K562 (cell line): ENCODE data around the gene TM9SF4. TPM values are rescaled to one million over a fixed set of nuclear protein-coding genes. Genes with fewer than 3 reads are reported as not detected.
A peak's percentile ranks its signal among the peaks of the same experiment; 100 is the strongest.

ENCODE experiments used
- BRF1 ChIP-seq: IDR thresholded peaks from 3 replicates; pipeline ENCODE4 v1.6.1; 2011; ENCODE audit warnings: borderline replicate concordance, mild to moderate bottlenecking; ENCODE audit not compliant: insufficient read length; ENCODE audit errors: extremely low read depth
- C11orf30 ChIP-seq: fragments of 450-650 bp; IDR thresholded peaks from 2 replicates; pipeline ENCODE4 v1.6.1; 2016; ENCODE audit warnings: low read depth, mild to moderate bottlenecking
- DIDO1 ChIP-seq: fragments of 450-650 bp; IDR thresholded peaks from 2 replicates; pipeline ENCODE4 v1.6.1; 2016; ENCODE audit warnings: low read depth, missing biosample characterization, missing genetic modification characterization
- HCFC1 ChIP-seq: IDR thresholded peaks from 2 replicates; pipeline ENCODE4 v1.6.1; 2012; ENCODE audit warnings: low read depth, low read length, improper control_type of control experiment
- HNRNPK ChIP-seq: fragments of 200-400 bp; formaldehyde crosslinking; IDR thresholded peaks from one replicate; pipeline ENCODE4 v1.6.1; 2018; ENCODE audit warnings: mild to moderate bottlenecking, low read depth, low read length; ENCODE audit not compliant: poor library complexity, severe bottlenecking
- KAT2B ChIP-seq: IDR thresholded peaks from one replicate; pipeline ENCODE4 v1.6.1; 2012; ENCODE audit warnings: low read depth, mild to moderate bottlenecking, control low read depth, inconsistent platforms, low read length, moderate library complexity
- KDM4B ChIP-seq, 2 experiments: fragments of 450-650 bp in 1 of 2; sonication (generic) in 1 of 2; IDR thresholded peaks; 2 replicates each; pipeline ENCODE4 v1.6.1; 2016 to 2017; ENCODE audit warnings: borderline replicate concordance in 2 of 2, antibody characterized with exemption in 1 of 2, low read depth in 1 of 2, mild to moderate bottlenecking in 1 of 2
- MBD2 ChIP-seq: sonication (generic); IDR thresholded peaks from 2 replicates; pipeline ENCODE4 v1.6.1; 2016; ENCODE audit warnings: low read depth, borderline replicate concordance
- NR2C2 ChIP-seq, 2 experiments: fragments of 200-800 bp in 1 of 2; sonication (Bioruptor generic) in 1 of 2; sonication (generic) in 1 of 2; formaldehyde crosslinking in 1 of 2; IDR thresholded peaks; 2 replicates each; pipeline versions ENCODE4 v1.6.1 to v1.8.0; 2016 to 2022; ENCODE audit warnings: mild to moderate bottlenecking in 1 of 2, missing compliant biosample characterization in 1 of 2, missing genetic modification characterization in 1 of 2, missing genetic modification reagents in 1 of 2
- RBFOX2 ChIP-seq: fragments of 200-400 bp; formaldehyde crosslinking; IDR thresholded peaks from 2 replicates; pipeline ENCODE4 v1.6.1; 2017; ENCODE audit warnings: low read depth, mild to moderate bottlenecking, low read length, moderate library complexity
- ZFX ChIP-seq: sonication (generic); formaldehyde crosslinking; IDR thresholded peaks from 2 replicates; pipeline ENCODE4 v1.8.0; 2022; ENCODE audit warnings: mild to moderate bottlenecking, missing genetic modification reagents, moderate library complexity
- ZNF444 ChIP-seq: fragments of 250-450 bp; sonication (Bioruptor Pico); IDR thresholded peaks from 2 replicates; pipeline ENCODE4 v1.4.0; 2020; ENCODE audit warnings: mild to moderate bottlenecking, moderate library complexity
- ZNF445 ChIP-seq: fragments of 250-450 bp; sonication (Bioruptor Pico); IDR thresholded peaks from 2 replicates; pipeline ENCODE4 v1.4.0; 2020; ENCODE audit warnings: low read depth, mild to moderate bottlenecking, moderate library complexity
- ZNF561 ChIP-seq: fragments of 450-650 bp; formaldehyde crosslinking; conservative IDR thresholded peaks from 2 replicates; pipeline ENCODE4 v1.4.0; 2020; ENCODE audit warnings: mild to moderate bottlenecking, moderate library complexity
- ZNF766 ChIP-seq: fragments of 200-800 bp; sonication (Bioruptor generic); conservative IDR thresholded peaks from 2 replicates; pipeline ENCODE4 v1.6.1; 2016; ENCODE audit warnings: missing genetic modification characterization, missing compliant biosample characterization
- ZSCAN29 ChIP-seq: fragments of 450-650 bp; IDR thresholded peaks from 2 replicates; pipeline ENCODE4 v1.6.1; 2017
- polyA plus RNA-seq, 8 experiments: library from polyadenylated mRNA; depleted of rRNA in 4 of 8; stranded (reverse) in 5 of 8; unstranded in 3 of 8; fragments of >200 nt; fragmentation: Nextera tagmentation in 2 of 8; fragmentation: Illumina TruSeq in 1 of 8; extraction: Ambion mirVana in 2 of 8; extraction: Trizol in 1 of 8; gene quantifications; 2 replicates each; pipeline versions ENCODE4 v1.2.1 to v1.2.3, GENCODE V29; 2011 to 2014; ENCODE audit warnings: inconsistent platforms in 1 of 8, missing spikeins in 1 of 8
- total RNA-seq, 7 experiments: library from RNA; depleted of rRNA in 6 of 7; stranded (reverse); fragments of >200 nt in 6 of 7; fragmentation: Illumina TruSeq in 2 of 7; extraction: Trizol in 2 of 7; gene quantifications; 2 replicates each; pipeline versions ENCODE4 v1.2.1 to v1.2.3, GENCODE V29; 2011 to 2021; ENCODE audit warnings: low replicate concordance in 1 of 7
- TF ChIP-seq, protein P1 (sequence below): fragments of 450-650 bp; IDR thresholded peaks from 2 replicates; pipeline ENCODE4 v1.7.1; 2018; ENCODE audit warnings: mild to moderate bottlenecking, low read depth; ENCODE audit not compliant: partially characterized antibody
- TF ChIP-seq, protein P2 (sequence below): fragments of 450-650 bp; IDR thresholded peaks from 2 replicates; pipeline ENCODE4 v1.6.1; 2017; ENCODE audit warnings: antibody characterized with exemption
- TF ChIP-seq, protein P3 (sequence below): sonication (generic); formaldehyde crosslinking; IDR thresholded peaks from 2 replicates; pipeline ENCODE4 v1.8.1; 2023; ENCODE audit warnings: mild to moderate bottlenecking, missing genetic modification reagents
- TF ChIP-seq, protein P4 (sequence below): sonication (generic); formaldehyde crosslinking; IDR thresholded peaks from 2 replicates; pipeline ENCODE4 v1.5.0; 2020; ENCODE audit warnings: missing genetic modification reagents

Gene TM9SF4
- total and polyA plus RNA-seq, 9 of the 15 experiments (the other 6 are each of a cell fraction or from before 2014, with no cell fraction given): 14.5 to 46.3 (median 26.9) TPM

DNA sequence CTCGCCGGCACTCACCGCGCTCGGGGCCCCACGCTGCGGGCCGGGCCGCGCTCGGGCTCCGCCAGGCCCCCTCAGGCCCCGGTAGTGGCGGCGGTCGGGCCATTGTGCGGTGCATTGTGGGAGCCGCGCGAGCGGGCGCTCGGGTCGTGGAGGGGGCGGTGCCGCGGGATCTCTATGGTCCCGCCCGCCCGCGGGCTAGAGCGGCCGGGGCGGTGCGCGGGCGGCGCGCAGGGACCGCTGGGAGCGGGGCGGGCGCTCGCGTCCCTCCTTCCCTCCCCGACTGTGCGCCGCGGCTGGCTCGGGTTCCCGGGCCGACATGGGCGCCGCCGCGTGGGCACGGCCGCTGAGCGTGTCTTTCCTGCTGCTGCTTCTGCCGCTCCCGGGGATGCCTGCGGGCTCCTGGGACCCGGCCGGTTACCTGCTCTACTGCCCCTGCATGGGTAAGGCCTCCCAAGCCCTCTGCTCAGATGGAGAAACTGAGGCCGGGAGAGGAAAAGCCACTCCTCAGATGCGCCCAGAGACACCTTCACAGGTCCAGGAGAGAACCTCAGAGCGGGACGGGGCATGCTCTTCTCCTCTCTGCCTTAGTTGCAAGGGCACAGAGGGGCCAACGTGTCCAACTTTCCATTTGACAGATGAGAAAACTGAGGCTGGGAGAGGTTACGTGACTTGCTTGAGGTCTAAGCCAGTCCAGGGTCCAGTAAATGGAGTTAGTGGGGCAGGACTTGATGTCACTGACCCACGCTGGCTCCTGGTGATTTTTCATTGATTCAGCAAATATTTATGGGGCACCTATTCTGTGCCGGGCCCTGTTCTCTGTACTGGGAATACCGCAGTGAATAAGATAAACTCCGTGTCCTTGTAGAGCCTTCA, 98.3 kb downstream of the TM9SF4 start, which contains the start of the genes PLAGL2 and POFUT1 (continued):
- no peak for TF ChIP-seq BRF1
- TF ChIP-seq C11orf30: peak; percentile 80
- no peak for TF ChIP-seq ZNF445 (CRISPR knock-in tag)
- no peak for TF ChIP-seq ZNF561 (CRISPR knock-in tag)
- TF ChIP-seq MBD2: 0 out of 2 replicates have a peak, but pooled peaks have one; percentile 50
- TF ChIP-seq ZNF766 (CRISPR knock-in tag): no peak
- TF ChIP-seq, protein P1, sequence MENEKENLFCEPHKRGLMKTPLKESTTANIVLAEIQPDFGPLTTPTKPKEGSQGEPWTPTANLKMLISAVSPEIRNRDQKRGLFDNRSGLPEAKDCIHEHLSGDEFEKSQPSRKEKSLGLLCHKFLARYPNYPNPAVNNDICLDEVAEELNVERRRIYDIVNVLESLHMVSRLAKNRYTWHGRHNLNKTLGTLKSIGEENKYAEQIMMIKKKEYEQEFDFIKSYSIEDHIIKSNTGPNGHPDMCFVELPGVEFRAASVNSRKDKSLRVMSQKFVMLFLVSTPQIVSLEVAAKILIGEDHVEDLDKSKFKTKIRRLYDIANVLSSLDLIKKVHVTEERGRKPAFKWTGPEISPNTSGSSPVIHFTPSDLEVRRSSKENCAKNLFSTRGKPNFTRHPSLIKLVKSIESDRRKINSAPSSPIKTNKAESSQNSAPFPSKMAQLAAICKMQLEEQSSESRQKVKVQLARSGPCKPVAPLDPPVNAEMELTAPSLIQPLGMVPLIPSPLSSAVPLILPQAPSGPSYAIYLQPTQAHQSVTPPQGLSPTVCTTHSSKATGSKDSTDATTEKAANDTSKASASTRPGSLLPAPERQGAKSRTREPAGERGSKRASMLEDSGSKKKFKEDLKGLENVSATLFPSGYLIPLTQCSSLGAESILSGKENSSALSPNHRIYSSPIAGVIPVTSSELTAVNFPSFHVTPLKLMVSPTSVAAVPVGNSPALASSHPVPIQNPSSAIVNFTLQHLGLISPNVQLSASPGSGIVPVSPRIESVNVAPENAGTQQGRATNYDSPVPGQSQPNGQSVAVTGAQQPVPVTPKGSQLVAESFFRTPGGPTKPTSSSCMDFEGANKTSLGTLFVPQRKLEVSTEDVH: no peak
- TF ChIP-seq, protein P2, sequence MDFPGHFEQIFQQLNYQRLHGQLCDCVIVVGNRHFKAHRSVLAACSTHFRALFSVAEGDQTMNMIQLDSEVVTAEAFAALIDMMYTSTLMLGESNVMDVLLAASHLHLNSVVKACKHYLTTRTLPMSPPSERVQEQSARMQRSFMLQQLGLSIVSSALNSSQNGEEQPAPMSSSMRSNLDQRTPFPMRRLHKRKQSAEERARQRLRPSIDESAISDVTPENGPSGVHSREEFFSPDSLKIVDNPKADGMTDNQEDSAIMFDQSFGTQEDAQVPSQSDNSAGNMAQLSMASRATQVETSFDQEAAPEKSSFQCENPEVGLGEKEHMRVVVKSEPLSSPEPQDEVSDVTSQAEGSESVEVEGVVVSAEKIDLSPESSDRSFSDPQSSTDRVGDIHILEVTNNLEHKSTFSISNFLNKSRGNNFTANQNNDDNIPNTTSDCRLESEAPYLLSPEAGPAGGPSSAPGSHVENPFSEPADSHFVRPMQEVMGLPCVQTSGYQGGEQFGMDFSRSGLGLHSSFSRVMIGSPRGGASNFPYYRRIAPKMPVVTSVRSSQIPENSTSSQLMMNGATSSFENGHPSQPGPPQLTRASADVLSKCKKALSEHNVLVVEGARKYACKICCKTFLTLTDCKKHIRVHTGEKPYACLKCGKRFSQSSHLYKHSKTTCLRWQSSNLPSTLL: no peak
- TF ChIP-seq ZSCAN29: no peak
- TF ChIP-seq DIDO1 (tag): no peak
- TF ChIP-seq, protein P3, sequence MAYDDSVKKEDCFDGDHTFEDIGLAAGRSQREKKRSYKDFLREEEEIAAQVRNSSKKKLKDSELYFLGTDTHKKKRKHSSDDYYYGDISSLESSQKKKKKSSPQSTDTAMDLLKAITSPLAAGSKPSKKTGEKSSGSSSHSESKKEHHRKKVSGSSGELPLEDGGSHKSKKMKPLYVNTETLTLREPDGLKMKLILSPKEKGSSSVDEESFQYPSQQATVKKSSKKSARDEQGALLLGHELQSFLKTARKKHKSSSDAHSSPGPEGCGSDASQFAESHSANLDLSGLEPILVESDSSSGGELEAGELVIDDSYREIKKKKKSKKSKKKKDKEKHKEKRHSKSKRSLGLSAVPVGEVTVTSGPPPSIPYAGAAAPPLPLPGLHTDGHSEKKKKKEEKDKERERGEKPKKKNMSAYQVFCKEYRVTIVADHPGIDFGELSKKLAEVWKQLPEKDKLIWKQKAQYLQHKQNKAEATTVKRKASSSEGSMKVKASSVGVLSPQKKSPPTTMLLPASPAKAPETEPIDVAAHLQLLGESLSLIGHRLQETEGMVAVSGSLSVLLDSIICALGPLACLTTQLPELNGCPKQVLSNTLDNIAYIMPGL (CRISPR knock-in tag): peak; percentile 51
- TF ChIP-seq, protein P4, sequence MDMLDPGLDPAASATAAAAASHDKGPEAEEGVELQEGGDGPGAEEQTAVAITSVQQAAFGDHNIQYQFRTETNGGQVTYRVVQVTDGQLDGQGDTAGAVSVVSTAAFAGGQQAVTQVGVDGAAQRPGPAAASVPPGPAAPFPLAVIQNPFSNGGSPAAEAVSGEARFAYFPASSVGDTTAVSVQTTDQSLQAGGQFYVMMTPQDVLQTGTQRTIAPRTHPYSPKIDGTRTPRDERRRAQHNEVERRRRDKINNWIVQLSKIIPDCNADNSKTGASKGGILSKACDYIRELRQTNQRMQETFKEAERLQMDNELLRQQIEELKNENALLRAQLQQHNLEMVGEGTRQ (CRISPR knock-in tag): no peak
- peak; percentile 78 for TF ChIP-seq ZFX (CRISPR knock-in tag)
- no peak for TF ChIP-seq NR2C2 (CRISPR knock-in tag; IDR thresholded peaks at IDR 0.05)
- peak; percentile 74 for TF ChIP-seq NR2C2 (tag; IDR thresholded peaks at IDR 0.05)
- TF ChIP-seq HNRNPK: no peak
- TF ChIP-seq KAT2B: no peak
- TF ChIP-seq RBFOX2: peak; percentile 95
- TF ChIP-seq ZNF444 (CRISPR knock-in tag): no peak
- no peak; a peak in 1 of 4 replicates for TF ChIP-seq KDM4B (IDR thresholded peaks at IDR 0.05; ENCODE audit: borderline replicate concordance in 2 of 2, low read depth in 1 of 2)
- peak; percentile 80 for TF ChIP-seq HCFC1
